ENCODE data around the gene TNNT2.

The TNNT2 gene

DNA sequence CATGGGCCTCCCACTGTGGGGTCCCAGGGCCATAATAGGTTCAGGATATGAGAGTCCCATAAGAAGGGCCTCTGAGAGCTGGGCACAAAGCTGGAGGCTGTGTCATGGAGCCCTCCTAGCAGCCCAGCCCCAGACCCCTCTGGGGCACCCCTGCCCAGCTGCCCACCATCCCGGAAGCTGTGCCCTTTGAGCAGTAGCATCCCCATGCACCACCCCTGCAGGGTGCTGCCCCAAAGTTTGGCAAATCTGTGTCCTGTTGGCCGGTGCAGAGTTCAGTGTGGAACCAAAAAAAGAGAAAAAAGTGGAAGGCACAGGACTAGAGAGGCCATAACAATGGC is 17.6 kb downstream of the TNNT2 start:
- no peaks in the 10 kb centered on the region for H3K9me3 ChIP-seq (ENCODE audit: control insufficient read depth, low read length)
- no peak overlapping the region for H2AFZ ChIP-seq
- no peak overlapping the region for H3K4me2 ChIP-seq (ENCODE audit: low read length)
- no peaks in the 10 kb centered on the region for H3K36me3 ChIP-seq (ENCODE audit: control insufficient read depth, insufficient read depth, low read length)
- H3K4me1 ChIP-seq, result no peaks in the 10 kb centered on the region
- TF ChIP-seq, protein P1, sequence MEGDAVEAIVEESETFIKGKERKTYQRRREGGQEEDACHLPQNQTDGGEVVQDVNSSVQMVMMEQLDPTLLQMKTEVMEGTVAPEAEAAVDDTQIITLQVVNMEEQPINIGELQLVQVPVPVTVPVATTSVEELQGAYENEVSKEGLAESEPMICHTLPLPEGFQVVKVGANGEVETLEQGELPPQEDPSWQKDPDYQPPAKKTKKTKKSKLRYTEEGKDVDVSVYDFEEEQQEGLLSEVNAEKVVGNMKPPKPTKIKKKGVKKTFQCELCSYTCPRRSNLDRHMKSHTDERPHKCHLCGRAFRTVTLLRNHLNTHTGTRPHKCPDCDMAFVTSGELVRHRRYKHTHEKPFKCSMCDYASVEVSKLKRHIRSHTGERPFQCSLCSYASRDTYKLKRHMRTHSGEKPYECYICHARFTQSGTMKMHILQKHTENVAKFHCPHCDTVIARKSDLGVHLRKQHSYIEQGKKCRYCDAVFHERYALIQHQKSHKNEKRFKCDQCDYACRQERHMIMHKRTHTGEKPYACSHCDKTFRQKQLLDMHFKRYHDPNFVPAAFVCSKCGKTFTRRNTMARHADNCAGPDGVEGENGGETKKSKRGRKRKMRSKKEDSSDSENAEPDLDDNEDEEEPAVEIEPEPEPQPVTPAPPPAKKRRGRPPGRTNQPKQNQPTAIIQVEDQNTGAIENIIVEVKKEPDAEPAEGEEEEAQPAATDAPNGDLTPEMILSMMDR (IDR thresholded peaks at IDR 0.05), result no peak
- H3K79me2 ChIP-seq, result no peaks in the 10 kb centered on the region
- no peak overlapping the region for H3K27ac ChIP-seq
- no peak overlapping the region for H3K4me3 ChIP-seq (ENCODE audit: low read depth, low read length)
- no peaks in the 10 kb centered on the region for H3K27me3 ChIP-seq (ENCODE audit: control insufficient read depth, insufficient read depth, low read length)
- H3K9ac ChIP-seq, result no peak overlapping the region

DNA sequence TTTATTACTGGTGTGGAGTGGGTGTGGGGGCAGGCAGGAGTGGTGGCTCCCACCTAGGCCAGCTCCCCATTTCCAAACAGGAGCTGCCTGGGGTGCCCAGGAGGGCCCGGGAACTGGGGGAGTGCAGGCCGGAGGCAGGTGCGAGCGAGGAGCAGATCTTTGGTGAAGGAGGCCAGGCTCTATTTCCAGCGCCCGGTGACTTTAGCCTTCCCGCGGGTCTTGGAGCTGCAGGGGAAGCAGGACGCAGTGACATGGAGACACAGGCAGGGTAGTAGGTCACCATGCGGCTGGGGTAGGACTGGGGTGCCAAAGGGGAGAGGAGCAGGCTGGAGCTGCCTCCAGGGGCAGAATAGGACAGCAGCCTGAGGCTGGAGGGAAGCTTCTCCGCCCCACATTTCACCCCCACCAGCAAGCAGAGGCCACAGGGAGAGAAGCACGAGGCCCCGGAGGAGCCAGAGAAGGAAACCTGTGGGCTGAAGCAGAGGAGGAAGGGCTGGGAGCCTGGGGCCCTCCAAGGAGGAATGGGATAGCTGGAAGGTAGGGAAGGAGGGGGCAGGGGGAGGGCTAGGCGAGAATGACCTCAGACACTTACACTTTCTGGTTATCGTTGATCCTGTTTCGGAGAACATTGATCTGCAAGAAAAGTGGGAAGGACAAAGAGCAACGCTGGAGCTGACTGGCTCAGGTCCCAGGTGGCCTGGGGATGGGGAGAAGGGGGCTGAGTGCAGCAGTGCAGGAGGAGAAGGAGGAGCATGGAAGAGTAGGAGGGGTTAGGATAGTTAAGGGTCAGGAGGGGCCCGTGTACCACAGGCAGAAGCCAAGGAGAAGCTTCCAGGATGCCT is 18.2 kb downstream of the TNNT2 start:
- no peak overlapping the region for H3K27ac ChIP-seq
- H3K36me3 ChIP-seq (ENCODE audit: control insufficient read depth, insufficient read depth, low read length), result no peaks in the 10 kb centered on the region
- H2AFZ ChIP-seq, result no peak overlapping the region
- H3K27me3 ChIP-seq (ENCODE audit: control insufficient read depth, insufficient read depth, low read length), result no peaks in the 10 kb centered on the region
- H3K79me2 ChIP-seq, result no peaks in the 10 kb centered on the region
- H3K4me1 ChIP-seq, result no peaks in the 10 kb centered on the region
- H3K4me2 ChIP-seq (ENCODE audit: low read length), result no peak overlapping the region
- TF ChIP-seq, protein P1 (IDR thresholded peaks at IDR 0.05), result no peak
- H3K4me3 ChIP-seq (ENCODE audit: low read depth, low read length), result no peak overlapping the region
- no peaks in the 10 kb centered on the region for H3K9me3 ChIP-seq (ENCODE audit: control insufficient read depth, low read length)
- no peak overlapping the region for H3K9ac ChIP-seq

DNA sequence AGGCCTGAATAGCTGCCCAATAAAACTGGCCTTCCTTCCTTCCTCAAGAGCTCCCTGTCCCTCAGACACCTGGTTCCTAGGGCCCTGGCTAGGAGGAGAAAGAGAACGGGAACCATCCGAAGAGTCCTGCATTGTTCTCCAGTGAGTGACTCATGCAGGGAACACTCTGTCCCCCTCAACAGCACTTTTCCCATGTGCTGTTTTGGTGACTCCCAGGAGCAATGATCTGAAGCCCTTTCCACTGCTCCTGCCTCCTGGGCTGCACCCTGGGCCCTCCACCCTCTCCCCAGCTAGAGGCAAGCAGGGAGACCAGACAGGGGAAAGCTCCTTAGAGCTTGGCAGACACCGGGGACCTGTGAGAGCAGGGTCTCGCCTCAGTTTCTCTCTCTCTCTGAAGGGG is 18.9 kb downstream of the TNNT2 start:
- Histone ChIP-seq H3K4me1 (no peaks in the 10 kb centered on the region), H3K9ac (no peak overlapping the region), H3K4me3 (ENCODE audit: low read depth, low read length) (no peak overlapping the region), H3K79me2 (no peaks in the 10 kb centered on the region), H3K9me3 (ENCODE audit: control insufficient read depth, low read length) (no peaks in the 10 kb centered on the region), H3K27ac (no peak overlapping the region), H3K27me3 (ENCODE audit: control insufficient read depth, insufficient read depth, low read length) (no peaks in the 10 kb centered on the region), H3K4me2 (ENCODE audit: low read length) (no peak overlapping the region), H3K36me3 (ENCODE audit: control insufficient read depth, insufficient read depth, low read length) (no peaks in the 10 kb centered on the region), H2AFZ (no peak overlapping the region)
- TF ChIP-seq, protein P1 (IDR thresholded peaks at IDR 0.05), result no peak

DNA sequence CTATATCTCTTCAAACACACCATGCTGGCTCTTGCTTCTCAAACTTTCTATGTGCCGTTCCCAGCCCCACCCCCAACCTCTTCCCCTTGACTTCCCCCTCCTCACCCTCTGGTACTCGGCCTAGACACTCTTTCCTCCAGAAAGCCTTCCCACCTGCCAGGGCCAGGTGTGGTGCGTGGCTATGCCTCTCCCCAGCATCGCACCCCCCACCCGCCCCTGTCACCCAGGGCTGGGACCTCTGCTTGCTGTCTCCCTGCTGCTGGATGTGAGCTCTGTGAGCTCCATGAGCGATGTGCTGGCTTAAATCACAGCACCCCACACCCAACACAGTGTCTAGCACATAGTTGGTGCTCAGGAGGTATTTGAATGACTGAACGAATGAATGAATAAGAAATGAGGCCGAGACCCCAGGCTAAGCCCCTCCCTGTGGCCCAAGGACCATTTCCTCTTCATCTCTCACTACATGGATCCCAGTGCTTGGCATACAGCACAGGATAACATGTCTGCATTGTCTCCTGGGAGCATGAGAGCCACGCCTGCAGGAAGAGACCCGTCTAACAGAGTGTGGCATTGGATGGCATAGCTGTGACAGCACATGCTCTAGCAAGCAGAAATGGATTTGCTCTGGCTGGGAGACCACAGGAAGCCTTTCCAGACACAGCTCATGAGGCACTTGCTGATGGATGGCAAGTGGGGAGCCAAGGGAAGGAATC is 19.7 kb downstream of the TNNT2 start:
- no peak overlapping the region for H3K9ac ChIP-seq
- H3K27ac ChIP-seq, result no peak overlapping the region
- no peaks in the 10 kb centered on the region for H3K36me3 ChIP-seq (ENCODE audit: control insufficient read depth, insufficient read depth, low read length)
- H3K79me2 ChIP-seq, result no peaks in the 10 kb centered on the region
- no peaks in the 10 kb centered on the region for H3K27me3 ChIP-seq (ENCODE audit: control insufficient read depth, insufficient read depth, low read length)
- no peaks in the 10 kb centered on the region for H3K4me1 ChIP-seq
- H2AFZ ChIP-seq, result no peak overlapping the region
- H3K4me2 ChIP-seq (ENCODE audit: low read length), result no peak overlapping the region
- TF ChIP-seq, protein P1 (IDR thresholded peaks at IDR 0.05), result no peak
- H3K9me3 ChIP-seq (ENCODE audit: control insufficient read depth, low read length), result no peaks in the 10 kb centered on the region
- no peak overlapping the region for H3K4me3 ChIP-seq (ENCODE audit: low read depth, low read length)

All from parathyroid adenoma (tissue), 2 donors.